Vagina (tissue), 2 donors: ENCODE data around the gene PICALM.

Experiments
- POLR2A ChIP-seq, 2 donors: fragments of 450-650 bp; IDR thresholded peaks; one replicate each; pipeline ENCODE4 v1.6.1; 2017; ENCODE audit warnings: antibody characterized with exemption in 2 of 2, mild to moderate bottlenecking in 2 of 2, moderate library complexity in 2 of 2
- POLR2AphosphoS5 ChIP-seq, 2 donors: sonication (generic); formaldehyde crosslinking; IDR thresholded peaks; one replicate each; pipeline ENCODE4 v1.9.0; 2017; ENCODE audit warnings: antibody characterized with exemption in 2 of 2, mild to moderate bottlenecking in 2 of 2, low read depth in 1 of 2; ENCODE audit not compliant: insufficient read depth in 1 of 2
- TF ChIP-seq, protein P1 (sequence below), 3 experiments: fragments of 450-650 bp in 2 of 3; fragments of 200-600 bp in 1 of 3; sonication (generic) in 1 of 3; IDR thresholded peaks; one replicate each; pipeline ENCODE4 v1.5.1; 2017 to 2019; ENCODE audit warnings: antibody characterized with exemption in 3 of 3, mild to moderate bottlenecking in 2 of 3, moderate library complexity in 2 of 3

GRCh38 chr11:86069408-86070101 lies 671 bp upstream of the PICALM start:
- TF ChIP-seq POLR2AphosphoS5 (IDR thresholded peaks at IDR 0.05; ENCODE audit: insufficient read depth in 1 of 2, low read depth in 1 of 2) = peak in 1 of 2 donors; percentile 88
- TF ChIP-seq, protein P1, sequence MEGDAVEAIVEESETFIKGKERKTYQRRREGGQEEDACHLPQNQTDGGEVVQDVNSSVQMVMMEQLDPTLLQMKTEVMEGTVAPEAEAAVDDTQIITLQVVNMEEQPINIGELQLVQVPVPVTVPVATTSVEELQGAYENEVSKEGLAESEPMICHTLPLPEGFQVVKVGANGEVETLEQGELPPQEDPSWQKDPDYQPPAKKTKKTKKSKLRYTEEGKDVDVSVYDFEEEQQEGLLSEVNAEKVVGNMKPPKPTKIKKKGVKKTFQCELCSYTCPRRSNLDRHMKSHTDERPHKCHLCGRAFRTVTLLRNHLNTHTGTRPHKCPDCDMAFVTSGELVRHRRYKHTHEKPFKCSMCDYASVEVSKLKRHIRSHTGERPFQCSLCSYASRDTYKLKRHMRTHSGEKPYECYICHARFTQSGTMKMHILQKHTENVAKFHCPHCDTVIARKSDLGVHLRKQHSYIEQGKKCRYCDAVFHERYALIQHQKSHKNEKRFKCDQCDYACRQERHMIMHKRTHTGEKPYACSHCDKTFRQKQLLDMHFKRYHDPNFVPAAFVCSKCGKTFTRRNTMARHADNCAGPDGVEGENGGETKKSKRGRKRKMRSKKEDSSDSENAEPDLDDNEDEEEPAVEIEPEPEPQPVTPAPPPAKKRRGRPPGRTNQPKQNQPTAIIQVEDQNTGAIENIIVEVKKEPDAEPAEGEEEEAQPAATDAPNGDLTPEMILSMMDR (IDR thresholded peaks at IDR 0.05) = no peak
- no peak for TF ChIP-seq POLR2A (IDR thresholded peaks at IDR 0.05)
